Vagina (tissue), 2 donors: Measurements from ENCODE around the gene ZMIZ1.

Experiments used
- CTCF ChIP-seq, 3 experiments: fragments of 450-650 bp in 2 of 3; fragments of 200-600 bp in 1 of 3; sonication (generic) in 1 of 3; IDR thresholded peaks; one replicate each; pipeline ENCODE4 v1.5.1; 2017 to 2019; ENCODE audit warnings: antibody characterized with exemption in 3 of 3, mild to moderate bottlenecking in 2 of 3, moderate library complexity in 2 of 3
- POLR2A ChIP-seq, 2 donors: fragments of 450-650 bp; IDR thresholded peaks; one replicate each; pipeline ENCODE4 v1.6.1; 2017; ENCODE audit warnings: antibody characterized with exemption in 2 of 2, mild to moderate bottlenecking in 2 of 2, moderate library complexity in 2 of 2
- POLR2AphosphoS5 ChIP-seq, 2 donors: sonication (generic); formaldehyde crosslinking; IDR thresholded peaks; one replicate each; pipeline ENCODE4 v1.9.0; 2017; ENCODE audit warnings: antibody characterized with exemption in 2 of 2, mild to moderate bottlenecking in 2 of 2, low read depth in 1 of 2; ENCODE audit not compliant: insufficient read depth in 1 of 2

GRCh38 chr10:79113827-79114226, 45.1 kb downstream of the ZMIZ1 start:
- TF ChIP-seq CTCF (IDR thresholded peaks at IDR 0.05) (no peak), POLR2A (IDR thresholded peaks at IDR 0.05) (no peak), POLR2AphosphoS5 (IDR thresholded peaks at IDR 0.05; ENCODE audit: insufficient read depth in 1 of 2, low read depth in 1 of 2) (no peak)
